ENCODE measurements around the gene C1orf21. TPM values are rescaled to one million over a fixed set of nuclear protein-coding genes. Genes with fewer than 3 reads are reported as not detected.

C1orf21 gene
- total and polyA plus RNA-seq, 2 donors (not counting 3 experiments of a cell fraction or from before 2014, with no cell fraction given) = 0.79 to 8.5 TPM

- intact Hi-C loops (cut with micrococcal nuclease) = no loop called here
- TF ChIP-seq MYC (IDR thresholded peaks at IDR 0.05; ENCODE audit: low read depth, low read length) = no peak
- TF ChIP-seq POLR2AphosphoS5 (IDR thresholded peaks at IDR 0.05; ENCODE audit: insufficient read depth, low read depth, low read length) = no peak
- TF ChIP-seq EZH2 (IDR thresholded peaks at IDR 0.05; ENCODE audit: borderline replicate concordance, low read depth, low read length, severe bottlenecking) = no peak
- no peak for TF ChIP-seq CTCF (IDR thresholded peaks at IDR 0.05; ENCODE audit: extremely low read depth in 1 of 2, insufficient read depth in 1 of 2, low read depth in 1 of 2, low read length in 2 of 2)
- no peak for TF ChIP-seq POLR2A (IDR thresholded peaks at IDR 0.05; ENCODE audit: low read depth, low read length)
- no peak for TF ChIP-seq MAX (IDR thresholded peaks at IDR 0.05; ENCODE audit: insufficient read depth, insufficient read length)
- no peak for TF ChIP-seq FOS (IDR thresholded peaks at IDR 0.05; ENCODE audit: borderline replicate concordance, insufficient read depth, low read length)
- no peak for TF ChIP-seq GATA2 (IDR thresholded peaks at IDR 0.05; ENCODE audit: insufficient read depth, insufficient read length, low read depth, low read length)
- no peak for TF ChIP-seq JUN (IDR thresholded peaks at IDR 0.05; ENCODE audit: borderline replicate concordance, insufficient read depth, insufficient read length, low read depth)
- DNase-seq (ENCODE audit: low read depth, low spot score) = no peak
- H3K36me3 ChIP-seq (ENCODE audit: control insufficient read depth in 2 of 2, extremely low read depth in 1 of 2, insufficient read depth in 2 of 2, low read length in 2 of 2) = no peaks in the 10 kb centered on the region
- no peaks in the 10 kb centered on the region for H3K9me1 ChIP-seq (replicated peaks; ENCODE audit: control insufficient read depth, extremely low read depth, insufficient read depth, low read length)
- no peak overlapping the region for H3K9ac ChIP-seq (replicated peaks; ENCODE audit: extremely low read depth, insufficient read depth, low read length)
- dilution Hi-C loops (cut with MboI; ENCODE audit: extremely low pct_ligation_motif_present, low sequenced_read_pairs) = no loop called here
- H3K4me1 ChIP-seq (ENCODE audit: control insufficient read depth, extremely low read depth, insufficient read depth, low read length) = no peaks in the 10 kb centered on the region
- no peaks in the 10 kb centered on the region for H3K9me3 ChIP-seq (replicated peaks; ENCODE audit: control insufficient read depth, insufficient read depth, low read length)
- no peaks in the 10 kb centered on the region for H3K79me2 ChIP-seq (ENCODE audit: control insufficient read depth, insufficient read depth, low read length)
- no peak overlapping the region for H3K4me2 ChIP-seq (ENCODE audit: insufficient read depth, low read length)
- BruUV-seq (replicated peaks) = no TSS peak
- no peak overlapping the region for H2AFZ ChIP-seq (ENCODE audit: low read depth, low read length)
- POLR2A ChIA-PET = no interaction called here
- H3K4me3 ChIP-seq (replicated peaks in 1 of 3; ENCODE audit: insufficient read depth in 1 of 3, low read depth in 1 of 3, low read length in 3 of 3) = no peak overlapping the region
- no peaks in the 10 kb centered on the region for H4K20me1 ChIP-seq (replicated peaks; ENCODE audit: control insufficient read depth, extremely low read depth, insufficient read depth, low read length)
- no peak for FAIRE-seq
- no peak overlapping the region for H3K27ac ChIP-seq (ENCODE audit: insufficient read depth, low read depth, low read length)
- no peaks in the 10 kb centered on the region for H3K27me3 ChIP-seq (ENCODE audit: control insufficient read depth in 2 of 2, insufficient read depth in 2 of 2, low read length in 2 of 2)
- CTCF ChIA-PET = interaction anchor here (1.2 kb wide), 1 partner anchor 9 kb away, joined by 3 read pairs; no protein-coding TSS in a partner anchor
These were observed 74.5 kb downstream of the C1orf21 start for GRCh38 chr1:184461321-184461720.
